GM19035 (cell line): Measurements from ENCODE around the gene LPXN.
"Not testable (repeated sequence)": the region's sequence is repeated elsewhere in the genome, so short reads cannot be mapped to it uniquely, and the experiment has no call there.

Experiments
- ATAC-seq: cut with Tn5 transposase; IDR thresholded peaks from one replicate; pipeline ENCODE4 v1.9.1; 2021; ENCODE audit not compliant: unreplicated experiment

LPXN gene

GRCh38 chr11:58579192-58580129 is 3.8 kb upstream of the LPXN start:
- ATAC-seq: peak; percentile 45

DNA sequence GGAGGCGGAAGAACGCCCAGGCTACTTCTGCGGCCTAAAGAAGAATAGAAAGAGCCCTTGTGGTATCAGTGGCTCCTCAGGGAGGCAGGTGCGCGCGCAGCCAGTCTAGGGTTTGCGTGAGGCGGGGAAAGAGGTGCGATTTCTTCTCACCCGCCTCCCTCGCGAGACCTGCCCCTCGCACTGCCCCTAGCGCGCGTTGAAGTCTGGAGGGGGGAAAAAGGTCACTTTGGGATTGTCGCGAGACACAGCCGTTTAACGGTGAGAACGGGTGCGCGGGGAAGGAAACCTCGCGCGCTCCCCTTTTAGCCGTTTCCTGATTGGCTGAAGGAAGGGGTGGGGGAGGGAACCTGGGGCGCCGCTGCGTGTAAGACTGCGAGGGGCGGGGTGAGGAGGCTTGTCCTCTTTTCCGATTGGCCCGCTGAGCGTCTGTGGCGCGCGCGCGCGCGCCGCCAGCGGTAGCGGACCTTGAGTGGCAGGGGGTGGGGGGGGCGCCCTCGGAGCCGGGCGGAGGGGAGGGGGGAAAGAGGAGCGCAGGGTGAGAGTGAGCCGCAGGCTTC is 3.1 kb upstream of the LPXN start, which contains the start of gene ZFP91:
Gene ZFP91 (plus strand): TSS at position 429 of the 557 bp plus-strand sequence. CDS start 219 bp downstream, outside the sequence.
- peak; percentile 31 for ATAC-seq

DNA sequence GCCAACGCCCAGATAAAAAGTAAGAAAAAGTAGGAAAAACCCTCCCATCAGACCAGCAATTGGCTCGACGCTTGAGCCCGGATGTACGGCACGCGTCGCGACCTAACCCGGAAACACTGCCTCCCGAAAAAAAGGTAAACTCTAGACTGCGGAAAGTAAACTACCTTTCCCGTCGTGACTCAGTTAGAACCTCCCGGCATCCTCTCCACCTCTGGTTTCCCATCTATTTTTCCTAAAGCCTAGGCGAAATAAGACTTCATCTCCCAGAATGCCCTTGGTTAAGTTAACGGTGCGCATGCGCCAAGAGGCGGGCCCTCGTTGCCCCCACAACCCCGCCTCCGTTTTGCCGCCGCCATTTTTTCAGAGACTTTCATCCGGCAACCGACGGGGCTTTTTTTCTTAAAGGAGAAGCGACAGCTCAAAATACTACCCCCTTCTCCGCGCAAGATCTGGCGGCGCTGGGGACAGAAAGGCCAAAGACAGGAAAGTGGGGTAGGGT is 2.5 kb upstream of the LPXN start:
- ATAC-seq: no peak

DNA sequence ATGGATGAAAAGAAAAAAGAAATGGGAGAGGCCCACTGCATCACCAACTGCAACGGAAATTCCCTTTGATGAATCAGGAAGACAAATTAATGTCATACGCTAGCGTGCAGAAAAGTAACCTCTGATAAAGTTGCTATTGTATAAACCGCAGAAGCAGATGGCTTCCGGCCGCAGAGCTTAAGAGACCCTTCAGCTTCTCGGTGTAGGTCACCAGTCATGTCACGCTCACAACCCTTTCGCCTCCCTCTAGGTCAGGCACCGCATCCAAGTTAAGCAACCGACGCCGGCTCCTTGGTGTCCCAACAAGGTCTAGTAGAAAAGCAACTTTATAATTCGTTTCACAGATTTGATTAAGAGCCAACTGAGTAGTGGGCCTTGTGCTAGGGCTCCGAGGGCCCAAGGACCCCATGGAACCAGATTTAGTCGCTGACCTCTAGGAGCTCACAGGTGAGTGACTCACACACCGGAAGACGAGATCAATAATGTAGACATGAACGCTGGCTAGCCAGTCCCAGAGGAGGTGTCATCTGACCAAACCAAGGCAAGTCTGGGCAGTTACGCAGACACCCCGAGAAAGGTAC is 2.0 kb upstream of the LPXN start:
- ATAC-seq: peak; percentile 51

DNA sequence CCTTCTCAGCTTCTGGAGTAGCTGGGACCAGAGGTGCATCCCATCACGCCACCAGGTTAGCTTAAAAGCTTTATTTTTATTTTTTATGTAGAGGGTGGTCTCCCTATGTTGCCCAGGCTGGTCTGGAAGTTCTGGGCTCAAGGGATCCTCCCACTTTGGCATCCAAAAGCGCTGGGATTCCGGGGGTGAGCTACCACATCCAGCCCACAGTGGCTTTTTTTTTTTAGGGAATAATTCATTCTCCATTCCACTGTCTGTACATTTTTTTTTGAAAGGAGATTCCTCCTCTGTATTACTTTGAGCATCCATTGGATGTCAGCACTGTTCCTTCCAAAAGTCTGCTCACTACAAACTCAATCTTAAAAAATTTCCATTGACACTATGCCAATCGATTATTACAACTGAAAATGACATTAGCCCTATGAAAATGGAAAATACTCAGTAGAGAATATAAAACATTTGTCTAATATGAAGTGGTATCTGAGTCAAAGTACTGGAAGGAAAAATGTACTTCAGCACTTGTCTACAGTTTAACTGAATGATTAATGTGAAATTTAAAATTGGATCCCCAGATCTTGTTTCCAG is 1.3 kb upstream of the LPXN start:
- ATAC-seq: no peak

DNA sequence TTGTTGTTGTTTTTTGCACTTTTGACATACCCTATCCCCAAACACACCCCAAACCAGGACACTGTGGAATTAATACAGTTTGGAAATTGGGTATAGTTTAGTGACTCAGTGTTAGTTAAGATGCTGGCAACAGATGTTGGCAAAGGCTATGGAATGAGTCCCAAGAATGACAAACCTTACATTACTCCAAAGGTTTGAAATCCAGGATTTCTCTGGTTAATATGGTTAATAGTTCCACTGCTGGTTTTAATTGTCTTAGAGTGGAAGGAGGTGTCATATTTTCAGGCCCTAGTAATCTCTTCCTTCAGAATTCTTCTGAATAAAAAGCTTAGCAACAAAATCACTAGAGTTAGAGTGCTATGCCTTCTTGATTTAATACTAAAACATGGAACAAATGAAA is 775 bp downstream of the LPXN start:
- no peak for ATAC-seq

GRCh38 chr11:58573451-58574104 is 2.1 kb downstream of the LPXN start:
- ATAC-seq: no peak

DNA sequence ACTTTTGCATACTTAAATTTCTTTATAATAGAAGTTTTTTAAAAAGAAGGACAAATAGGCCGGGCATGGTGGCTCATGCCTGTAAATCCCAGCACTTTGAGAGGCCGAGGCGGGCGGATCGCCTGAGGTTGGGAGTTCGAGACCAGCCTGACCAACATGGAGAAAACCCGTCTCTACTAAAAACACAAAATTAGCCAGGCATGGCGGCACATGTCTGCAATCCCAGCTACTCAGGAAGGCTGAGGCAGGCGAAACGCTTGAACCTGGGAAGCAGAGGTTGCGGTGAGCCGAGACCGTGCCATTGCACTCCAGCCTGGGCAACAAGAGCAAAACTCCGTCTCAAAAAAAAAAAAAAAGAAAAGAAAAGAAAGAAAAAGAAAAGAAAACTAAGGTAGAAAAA is 2.8 kb downstream of the LPXN start:
- ATAC-seq: not testable (repeated sequence)

GRCh38 chr11:58567889-58568512 is 7.7 kb downstream of the LPXN start:
- ATAC-seq: peak; percentile 94

DNA sequence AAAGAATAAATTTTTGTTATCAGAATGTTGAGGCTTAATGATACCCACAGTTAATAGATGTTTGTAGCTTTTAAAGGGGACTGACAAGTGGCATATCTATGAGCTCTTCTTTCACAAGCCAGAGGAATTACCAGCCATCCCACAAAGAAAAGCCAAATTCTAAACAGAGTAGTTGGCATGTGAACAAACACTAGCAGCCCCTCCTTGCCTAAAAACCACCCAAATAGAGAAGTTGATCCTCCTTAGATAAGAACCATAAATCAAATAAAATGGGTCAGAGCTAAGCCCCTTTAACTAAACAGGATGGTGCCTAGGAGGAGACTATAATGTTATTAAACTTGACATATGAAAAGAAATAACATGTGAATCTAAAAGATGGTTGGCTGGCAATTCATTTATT is 11.4 kb downstream of the LPXN start:
- no peak for ATAC-seq

DNA sequence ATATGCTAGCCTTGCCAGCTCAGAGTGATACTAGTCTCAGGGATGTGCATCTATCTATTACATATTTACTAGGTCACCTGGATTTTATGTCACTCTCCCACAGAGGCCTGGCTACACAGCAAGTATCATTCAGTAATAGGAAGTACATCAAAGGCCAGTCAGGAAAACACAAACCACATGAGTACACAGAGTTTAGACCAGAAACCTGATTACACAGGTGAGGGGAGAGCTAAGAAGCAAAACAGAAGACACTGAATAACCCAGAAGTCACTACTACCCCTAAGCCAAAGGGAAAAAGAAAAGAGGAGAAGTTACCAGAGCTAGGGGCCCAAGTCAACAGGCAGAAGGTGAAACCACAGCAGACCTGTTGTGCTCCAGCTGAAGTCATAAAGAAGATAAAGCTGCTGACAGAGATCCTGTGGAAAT is 13.3 kb downstream of the LPXN start:
- ATAC-seq: peak; percentile 59

DNA sequence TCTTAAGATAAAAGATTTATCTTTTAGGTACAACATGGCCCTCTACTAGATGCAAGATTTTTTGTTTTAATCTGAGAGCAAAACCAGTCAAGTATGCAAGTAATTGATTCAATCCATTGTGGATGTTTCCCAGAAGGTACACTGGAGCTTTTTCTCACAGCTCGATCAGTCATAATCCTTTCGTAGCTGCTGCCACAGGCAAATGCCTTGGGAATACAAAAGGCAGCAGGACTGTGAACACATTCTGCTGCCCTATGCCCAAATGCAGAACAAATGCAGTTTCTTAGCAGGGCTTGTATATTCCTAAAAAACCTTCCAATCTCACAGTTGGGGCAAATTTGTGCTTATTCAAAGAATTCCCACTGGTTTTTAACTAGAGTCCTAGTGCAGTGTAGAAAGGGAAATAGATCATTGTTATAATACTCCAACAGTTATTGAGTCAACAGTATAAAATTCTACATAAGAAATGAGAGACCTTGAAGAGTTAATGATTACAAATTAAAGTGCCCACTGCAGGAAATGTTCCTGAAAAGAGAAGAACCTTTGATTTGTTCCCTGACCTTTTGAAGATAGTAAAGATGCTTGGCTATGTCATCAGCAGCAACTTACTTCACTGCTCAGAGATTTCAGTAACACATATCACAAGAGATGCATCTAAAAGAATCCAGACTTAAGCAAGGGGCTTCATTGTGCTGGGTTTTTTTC is 14.1 kb downstream of the LPXN start:
- ATAC-seq: no peak

- ATAC-seq: no peak
Observed at GRCh38 chr11:58560842-58561241, 14.8 kb downstream of the LPXN start.

DNA sequence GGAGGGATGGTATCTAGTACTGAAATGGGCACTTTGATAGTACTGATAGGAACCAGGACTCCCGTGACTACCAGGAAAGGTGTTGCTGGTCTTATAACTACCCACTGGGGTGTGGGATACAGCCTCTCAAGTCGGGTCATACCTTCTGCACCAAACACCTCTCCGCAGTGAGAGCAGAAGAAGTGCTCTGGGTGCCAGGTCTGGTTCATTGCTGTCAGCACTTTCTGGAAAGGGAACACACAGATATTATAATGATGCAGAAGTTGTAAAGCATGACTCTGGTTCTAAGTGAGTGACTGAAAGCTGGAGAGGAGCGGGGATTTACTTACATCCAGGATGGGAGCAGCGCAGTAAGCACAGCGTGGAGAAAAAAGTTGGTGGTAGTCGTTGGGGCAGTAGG is 26.0 kb downstream of the LPXN start:
- no peak for ATAC-seq

GRCh38 chr11:58546841-58547240 is 28.8 kb downstream of the LPXN start:
- ATAC-seq: no peak

DNA sequence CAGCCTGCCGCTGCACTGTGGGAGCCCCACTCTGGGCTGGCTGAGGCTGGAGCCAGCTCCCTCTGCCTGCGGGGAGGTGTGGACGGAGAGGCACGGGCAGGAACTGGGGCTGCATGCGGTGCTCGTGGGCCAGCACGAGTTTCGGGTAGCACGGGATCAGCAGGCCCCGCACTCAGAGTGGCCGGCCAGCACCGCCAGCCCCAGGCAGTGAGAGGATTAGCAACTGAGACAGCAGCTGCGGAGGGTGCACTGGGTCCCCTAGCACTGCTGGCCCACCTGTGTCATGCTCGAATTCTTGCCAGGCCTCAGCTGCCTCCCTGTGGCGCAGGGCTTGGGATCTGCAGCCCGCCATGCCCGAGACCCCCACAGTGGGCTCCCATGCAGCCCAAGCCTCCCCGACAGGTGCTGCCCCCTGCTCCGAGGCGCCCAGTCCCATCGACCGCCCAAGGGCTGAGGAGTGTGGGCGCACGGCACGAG is 43.8 kb downstream of the LPXN start:
- no peak for ATAC-seq

DNA sequence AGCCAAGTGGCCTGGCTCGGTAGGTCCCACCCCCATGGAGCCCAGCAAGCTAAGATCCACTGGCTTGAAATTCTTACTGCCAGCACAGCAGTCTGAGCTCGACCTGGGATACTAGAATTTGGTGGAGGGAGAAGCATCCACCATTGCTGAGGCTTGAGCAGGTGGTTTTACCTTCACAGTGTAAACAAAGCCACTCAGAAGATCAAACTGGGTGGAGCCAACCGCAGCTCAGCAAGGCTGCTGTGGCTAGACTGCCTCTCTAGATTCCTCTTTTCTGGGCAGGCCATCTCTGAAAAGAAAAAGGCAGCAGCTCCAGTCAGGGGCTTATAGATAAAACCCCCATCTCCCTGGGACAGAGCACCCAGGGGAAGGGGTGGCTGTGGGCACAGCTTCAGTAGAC is 45.4 kb downstream of the LPXN start:
- no peak for ATAC-seq

DNA sequence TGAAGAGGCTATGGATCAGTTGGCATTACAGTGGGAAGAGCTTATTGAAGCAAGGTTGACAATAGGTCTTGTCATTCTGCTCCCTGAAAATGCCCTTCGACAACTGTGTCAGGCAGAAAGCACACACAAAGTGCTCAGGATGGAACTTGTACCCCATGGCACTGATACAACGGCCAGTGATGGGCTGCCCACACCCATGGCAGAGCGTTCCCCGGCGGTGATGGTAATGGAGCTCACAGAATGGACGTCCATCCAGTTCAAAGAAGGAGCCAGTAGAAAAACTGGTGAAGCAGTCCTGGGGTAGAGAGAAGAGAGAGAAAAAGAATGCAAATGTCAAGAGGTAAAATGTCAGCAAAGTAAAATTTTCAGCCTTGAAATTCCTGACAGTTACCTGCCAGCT is 48.2 kb downstream of the LPXN start:
- no peak for ATAC-seq

- ATAC-seq: no peak
Observed at GRCh38 chr11:58526721-58527120, 48.9 kb downstream of the LPXN start.
